ENCODE data around the gene SECTM1. TPM values are rescaled to one million over a fixed set of nuclear protein-coding genes. Genes with fewer than 3 reads are reported as not detected.

Gene SECTM1
- total RNA-seq, 1 donor from 2014 or later: not detected

DNA sequence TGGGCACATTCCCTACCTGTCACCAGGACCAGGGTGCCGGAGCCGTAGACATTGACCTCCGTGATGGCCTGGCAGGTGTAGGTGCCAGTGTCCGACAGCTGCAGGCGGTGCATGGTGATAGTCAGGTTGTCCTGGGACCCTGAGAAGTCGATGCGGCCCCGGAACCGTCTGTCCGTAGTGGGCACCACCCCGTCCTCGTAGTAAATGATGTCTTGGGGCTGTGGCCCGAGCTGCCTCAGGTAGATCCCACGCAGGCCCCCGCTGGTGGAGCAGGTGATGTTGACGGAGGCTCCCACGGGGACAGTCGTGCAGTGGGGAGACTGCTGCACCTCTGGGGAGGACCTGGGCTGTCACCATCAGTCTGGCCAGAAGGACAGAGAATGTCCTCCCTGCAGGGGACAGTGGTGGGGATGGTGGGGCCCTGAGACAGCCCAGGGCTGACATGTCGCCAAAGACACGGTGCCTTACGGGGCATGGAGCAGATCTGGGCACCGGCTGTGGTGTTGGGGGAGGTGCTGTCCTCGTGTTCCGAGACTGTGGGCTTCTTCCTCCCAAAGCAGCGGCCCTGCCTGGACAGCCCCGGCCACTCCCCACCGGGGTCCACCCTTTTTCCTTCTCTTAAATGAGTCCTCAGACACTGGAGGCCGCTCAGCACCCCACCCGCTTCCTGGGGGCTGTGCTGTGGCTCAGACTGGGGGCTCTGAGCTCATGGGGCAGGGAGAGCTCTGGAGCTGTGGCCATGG, 16.7 kb downstream of the SECTM1 start:
- Mint-ChIP-seq H3K27ac (no peak overlapping the region), H3K4me1 (peaks cover 20% of the 10 kb centered on the region), H3K36me3 (no peaks in the 10 kb centered on the region), H3K9me3 (no peaks in the 10 kb centered on the region), H3K27me3 (ENCODE audit: insufficient read depth, low read depth) (peaks cover 9% of the 10 kb centered on the region), H3K4me3 (no peak overlapping the region)
- no peaks in the 10 kb centered on the region for H3K9me3 ChIP-seq (ENCODE audit: low read depth)
- no peaks in the 10 kb centered on the region for H4K20me1 ChIP-seq (ENCODE audit: low read depth)
- no peak for DNase-seq (ENCODE audit: low spot score)
- no peaks in the 10 kb centered on the region for H3K79me2 ChIP-seq (ENCODE audit: low read depth)
- H3F3A ChIP-seq (ENCODE audit: low read depth): peaks cover 28% of the 10 kb centered on the region
- H3K36me3 ChIP-seq: no peaks in the 10 kb centered on the region
- H3K4me1 ChIP-seq: peaks cover 22% of the 10 kb centered on the region
- H3K4me3 ChIP-seq: no peak overlapping the region
- H3K27me3 ChIP-seq: peaks cover 13% of the 10 kb centered on the region
- H3K9ac ChIP-seq: no peak overlapping the region
- no peak overlapping the region for H3K27ac ChIP-seq
- no peak overlapping the region for H3K4me2 ChIP-seq
- TF ChIP-seq, protein P1, sequence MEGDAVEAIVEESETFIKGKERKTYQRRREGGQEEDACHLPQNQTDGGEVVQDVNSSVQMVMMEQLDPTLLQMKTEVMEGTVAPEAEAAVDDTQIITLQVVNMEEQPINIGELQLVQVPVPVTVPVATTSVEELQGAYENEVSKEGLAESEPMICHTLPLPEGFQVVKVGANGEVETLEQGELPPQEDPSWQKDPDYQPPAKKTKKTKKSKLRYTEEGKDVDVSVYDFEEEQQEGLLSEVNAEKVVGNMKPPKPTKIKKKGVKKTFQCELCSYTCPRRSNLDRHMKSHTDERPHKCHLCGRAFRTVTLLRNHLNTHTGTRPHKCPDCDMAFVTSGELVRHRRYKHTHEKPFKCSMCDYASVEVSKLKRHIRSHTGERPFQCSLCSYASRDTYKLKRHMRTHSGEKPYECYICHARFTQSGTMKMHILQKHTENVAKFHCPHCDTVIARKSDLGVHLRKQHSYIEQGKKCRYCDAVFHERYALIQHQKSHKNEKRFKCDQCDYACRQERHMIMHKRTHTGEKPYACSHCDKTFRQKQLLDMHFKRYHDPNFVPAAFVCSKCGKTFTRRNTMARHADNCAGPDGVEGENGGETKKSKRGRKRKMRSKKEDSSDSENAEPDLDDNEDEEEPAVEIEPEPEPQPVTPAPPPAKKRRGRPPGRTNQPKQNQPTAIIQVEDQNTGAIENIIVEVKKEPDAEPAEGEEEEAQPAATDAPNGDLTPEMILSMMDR (IDR thresholded peaks at IDR 0.05): no peak
- TF ChIP-seq EZH2phosphoT487 (IDR thresholded peaks at IDR 0.05): no peak
- TF ChIP-seq EZH2 (IDR thresholded peaks at IDR 0.05): no peak
- H2AFZ ChIP-seq (replicated peaks): no peak overlapping the region

DNA sequence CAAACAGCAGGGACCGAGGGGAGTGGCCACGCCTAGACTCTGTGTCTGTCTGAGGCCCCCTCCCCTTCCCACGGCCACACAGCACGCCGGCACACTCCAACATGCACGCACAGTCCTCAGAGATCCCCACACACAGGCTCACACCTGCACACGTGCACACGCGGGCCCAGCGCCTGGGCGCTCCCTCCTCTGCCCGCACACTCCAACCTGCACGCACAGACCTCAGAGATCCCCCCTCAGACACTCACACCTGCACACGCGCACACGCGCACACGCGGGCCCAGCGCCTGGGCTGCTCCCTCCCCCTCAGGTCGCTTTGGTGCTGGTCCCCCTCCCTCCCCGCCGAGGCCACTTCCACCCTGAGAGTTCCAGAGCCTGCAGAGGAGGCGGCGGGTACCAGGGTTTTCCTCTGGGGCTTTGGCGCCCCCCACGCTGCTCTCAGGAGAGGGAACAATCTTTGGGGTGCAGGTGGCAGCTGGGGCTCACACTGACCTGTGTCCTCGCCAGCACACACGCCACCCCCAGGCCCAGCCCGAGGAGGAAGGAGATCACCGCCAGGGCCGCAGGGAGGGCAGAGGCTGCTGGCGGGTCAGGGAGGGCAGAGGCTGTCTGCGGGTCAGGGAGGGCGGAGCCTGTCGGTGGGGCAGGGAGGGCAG, 17.7 kb downstream of the SECTM1 start:
- Histone ChIP-seq H3K4me1 (peaks cover 19% of the 10 kb centered on the region), H3K27me3 (peaks cover 3% of the 10 kb centered on the region), H3K9ac (no peak overlapping the region), H3K36me3 (no peaks in the 10 kb centered on the region), H3K4me3 (no peak overlapping the region), H2AFZ (replicated peaks) (no peak overlapping the region), H3F3A (ENCODE audit: low read depth) (peaks cover 28% of the 10 kb centered on the region), H3K27ac (no peak overlapping the region), H3K9me3 (ENCODE audit: low read depth) (no peaks in the 10 kb centered on the region), H3K79me2 (ENCODE audit: low read depth) (no peaks in the 10 kb centered on the region), H3K4me2 (peak overlapping the region; percentile 47), H4K20me1 (ENCODE audit: low read depth) (no peaks in the 10 kb centered on the region)
- H3K4me3 Mint-ChIP-seq: no peak overlapping the region
- TF ChIP-seq EZH2 (IDR thresholded peaks at IDR 0.05): no peak
- TF ChIP-seq, protein P1 (IDR thresholded peaks at IDR 0.05): no peak
- no peak for TF ChIP-seq EZH2phosphoT487 (IDR thresholded peaks at IDR 0.05)
- H3K27ac Mint-ChIP-seq: peak overlapping the region; percentile 95
- peaks cover 17% of the 10 kb centered on the region for H3K4me1 Mint-ChIP-seq
- H3K9me3 Mint-ChIP-seq: no peaks in the 10 kb centered on the region
- DNase-seq (ENCODE audit: low spot score): peak; percentile 58
- H3K36me3 Mint-ChIP-seq: no peaks in the 10 kb centered on the region
- H3K27me3 Mint-ChIP-seq (ENCODE audit: insufficient read depth, low read depth): peaks cover 7% of the 10 kb centered on the region

DNA sequence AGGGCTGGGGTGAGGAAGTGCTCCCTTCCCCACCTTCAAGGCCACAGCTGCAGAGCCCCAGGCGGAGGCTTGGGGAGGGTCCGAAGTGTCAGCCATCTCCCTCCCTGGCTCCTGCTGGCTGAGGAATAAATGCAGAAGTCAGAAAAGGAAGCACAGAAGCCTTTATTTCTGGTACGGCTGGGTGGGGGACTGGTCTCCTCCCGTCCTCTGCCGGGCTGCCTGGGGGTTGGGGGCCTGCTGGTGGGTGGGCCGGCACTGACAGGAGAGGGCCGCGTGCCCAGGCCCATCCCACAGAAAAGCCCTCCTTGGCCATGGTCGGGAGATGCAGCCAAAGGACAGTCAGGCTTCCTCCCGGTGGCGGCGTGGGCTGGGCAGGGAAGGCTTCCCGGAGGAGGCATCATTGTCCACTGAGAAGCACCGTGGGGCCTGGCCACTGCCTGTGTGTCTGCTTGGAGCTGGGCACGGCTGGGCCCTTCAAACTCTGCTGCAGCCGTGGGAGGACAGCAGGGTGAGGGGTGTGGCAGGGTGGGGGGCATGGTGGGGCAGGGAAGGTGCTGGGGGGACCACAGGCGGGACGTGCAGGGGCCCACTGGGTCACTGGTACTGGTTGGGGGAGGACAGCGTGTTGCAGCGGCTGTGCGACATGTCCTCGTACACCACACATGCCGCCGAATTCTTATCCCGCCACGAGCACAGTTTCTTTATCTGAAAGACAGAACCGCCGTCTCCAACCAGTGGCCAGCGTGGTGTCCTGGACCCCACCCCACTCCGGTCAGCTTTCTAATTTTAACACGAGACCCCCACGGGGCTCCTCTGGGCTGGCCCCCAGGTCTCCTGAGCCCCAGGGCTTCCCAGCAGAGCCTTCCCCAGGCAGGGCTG, 18.6 kb downstream of the SECTM1 start:
- Mint-ChIP-seq H3K36me3 (no peaks in the 10 kb centered on the region), H3K27ac (no peak overlapping the region), H3K9me3 (no peaks in the 10 kb centered on the region), H3K4me3 (no peak overlapping the region), H3K4me1 (peaks cover 17% of the 10 kb centered on the region), H3K27me3 (ENCODE audit: insufficient read depth, low read depth) (peaks cover 8% of the 10 kb centered on the region)
- Histone ChIP-seq H3F3A (ENCODE audit: low read depth) (peaks cover 22% of the 10 kb centered on the region), H3K4me1 (peaks cover 19% of the 10 kb centered on the region), H3K27me3 (no peaks in the 10 kb centered on the region), H3K4me2 (no peak overlapping the region), H3K36me3 (no peaks in the 10 kb centered on the region), H3K79me2 (ENCODE audit: low read depth) (no peaks in the 10 kb centered on the region), H3K4me3 (no peak overlapping the region), H4K20me1 (ENCODE audit: low read depth) (no peaks in the 10 kb centered on the region), H3K27ac (no peak overlapping the region), H3K9ac (no peak overlapping the region), H3K9me3 (ENCODE audit: low read depth) (no peaks in the 10 kb centered on the region), H2AFZ (replicated peaks) (no peak overlapping the region)
- DNase-seq (ENCODE audit: low spot score): no peak
- no peak for TF ChIP-seq EZH2phosphoT487 (IDR thresholded peaks at IDR 0.05)
- no peak for TF ChIP-seq EZH2 (IDR thresholded peaks at IDR 0.05)
- TF ChIP-seq, protein P1 (IDR thresholded peaks at IDR 0.05): no peak

Data from neural progenitor cell (in vitro differentiated cells).